Stomach (tissue), 4 donors: ENCODE measurements around the gene ERCC2.

Source experiments
- CTCF ChIP-seq, 7 experiments: fragments of 450-650 bp in 4 of 7; fragments of 200-600 bp in 3 of 7; sonication (generic) in 3 of 7; IDR thresholded peaks; one replicate each; pipeline ENCODE4 v1.5.1; 2016 to 2019; ENCODE audit warnings: antibody characterized with exemption in 7 of 7, control low read depth in 2 of 7, mild to moderate bottlenecking in 1 of 7
- EP300 ChIP-seq: sonication (generic); formaldehyde crosslinking; IDR thresholded peaks from one replicate; pipeline ENCODE4 v1.6.1; 2017; ENCODE audit warnings: antibody characterized with exemption
- POLR2A ChIP-seq, 4 donors: fragments of 450-650 bp; IDR thresholded peaks; one replicate each; pipeline ENCODE4 v1.6.1; 2016; ENCODE audit warnings: antibody characterized with exemption in 4 of 4, control low read depth in 2 of 4, mild to moderate bottlenecking in 1 of 4, moderate library complexity in 1 of 4
- POLR2AphosphoS5 ChIP-seq, 3 donors: sonication (generic); formaldehyde crosslinking; IDR thresholded peaks; one replicate each; pipeline ENCODE4 v1.6.1; 2016; ENCODE audit warnings: antibody characterized with exemption in 3 of 3

- TF ChIP-seq POLR2A (IDR thresholded peaks at IDR 0.05) (no peak), CTCF (IDR thresholded peaks at IDR 0.05) (no peak), POLR2AphosphoS5 (IDR thresholded peaks at IDR 0.05) (no peak), EP300 (no peak)
Measured at GRCh38 chr19:45351401-45351952, 18.9 kb downstream of the ERCC2 start.
